HG02981 (cell line): ENCODE results near the gene TRIM54.
"Not testable (repeated sequence)": the region's sequence is repeated elsewhere in the genome, so short reads cannot be mapped to it uniquely, and the experiment has no call there.

Experiments
- ATAC-seq: cut with Tn5 transposase; IDR thresholded peaks from one replicate; pipeline ENCODE4 v1.9.1; 2021; ENCODE audit warnings: mild to moderate bottlenecking, moderate library complexity; ENCODE audit not compliant: unreplicated experiment

The TRIM54 gene

DNA sequence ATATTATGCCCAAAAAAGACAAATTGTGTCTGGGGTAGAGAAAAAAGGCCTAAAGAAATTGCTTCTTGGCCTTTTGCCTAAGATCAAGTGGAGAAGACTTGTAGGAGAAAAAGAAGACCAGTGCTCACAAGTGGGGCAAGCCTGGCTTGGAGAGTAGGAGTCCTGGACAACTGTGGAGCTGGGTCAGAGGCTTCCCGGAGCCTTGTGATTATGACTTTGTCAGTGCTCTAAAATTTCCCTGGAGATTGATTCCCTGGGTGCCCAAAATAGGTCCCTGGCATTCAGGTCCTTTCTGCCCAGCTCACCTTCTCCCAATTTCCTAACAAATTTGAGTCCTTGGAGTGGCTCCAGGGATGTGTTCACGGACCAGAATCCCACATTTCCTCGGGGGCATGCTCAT is 787 bp upstream of the TRIM54 start:
- no peak for ATAC-seq

DNA sequence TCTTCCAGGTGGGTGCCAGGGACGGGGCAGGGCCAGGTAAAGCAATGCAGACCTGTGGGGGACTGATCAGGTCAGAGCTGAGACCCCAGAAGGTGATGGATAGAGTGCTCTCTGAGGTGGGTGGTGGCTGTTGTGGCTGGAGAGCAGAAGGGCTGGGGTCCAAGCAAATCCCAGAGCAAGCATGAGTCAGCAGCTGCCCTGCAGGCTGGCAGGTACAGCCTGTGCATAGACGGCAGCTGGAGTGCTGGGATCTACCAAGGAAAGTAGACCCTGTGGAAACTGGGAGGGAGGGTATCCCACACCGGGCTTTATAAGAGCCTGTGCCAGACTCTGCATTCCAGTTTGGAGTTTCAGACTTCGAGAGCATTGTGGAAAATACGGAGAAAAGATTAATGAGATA is 663 bp downstream of the TRIM54 start:
- ATAC-seq: no peak

GRCh38 chr2:27284996-27285395 is 2.8 kb downstream of the TRIM54 start:
- no peak for ATAC-seq

- ATAC-seq: no peak
These were observed 3.3 kb downstream of the TRIM54 start for GRCh38 chr2:27285481-27285880.

DNA sequence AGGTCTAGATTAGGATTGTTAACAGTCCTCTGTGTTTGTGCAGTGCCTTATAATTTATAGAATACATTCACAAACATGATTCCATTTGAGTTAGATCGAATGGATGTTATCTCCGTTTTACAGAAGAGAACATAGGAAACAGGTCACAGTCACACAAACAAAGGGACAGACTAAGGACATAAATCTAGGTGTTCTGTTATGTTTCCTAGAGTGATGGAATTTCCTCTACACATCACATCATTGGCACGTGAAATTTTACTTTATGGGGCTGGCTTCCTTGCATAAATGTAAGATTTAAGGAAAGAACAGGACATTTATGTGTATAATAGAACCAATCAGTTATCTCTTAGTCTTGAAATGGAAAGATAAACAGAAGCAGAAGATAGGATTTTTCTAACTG is 6.4 kb downstream of the TRIM54 start:
- ATAC-seq: no peak

DNA sequence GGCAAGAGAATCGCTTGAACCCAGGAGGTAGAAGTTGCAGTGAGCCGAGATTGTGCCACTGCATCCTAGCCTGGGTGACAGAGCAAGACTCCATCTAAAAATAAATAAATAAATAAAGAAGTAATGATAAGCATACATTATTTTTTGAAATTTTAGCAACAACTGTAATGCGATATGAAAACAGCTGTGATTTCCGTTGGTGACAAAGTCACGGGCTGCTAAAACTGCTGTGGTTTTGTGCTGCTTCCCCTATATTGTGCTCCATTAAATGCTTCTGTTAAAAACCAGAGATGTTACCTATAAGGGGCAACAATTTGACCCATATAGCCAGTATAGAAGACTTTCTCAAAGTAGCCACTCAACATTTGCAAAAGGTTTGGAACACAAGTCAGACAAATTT is 8.3 kb downstream of the TRIM54 start:
- no peak for ATAC-seq

DNA sequence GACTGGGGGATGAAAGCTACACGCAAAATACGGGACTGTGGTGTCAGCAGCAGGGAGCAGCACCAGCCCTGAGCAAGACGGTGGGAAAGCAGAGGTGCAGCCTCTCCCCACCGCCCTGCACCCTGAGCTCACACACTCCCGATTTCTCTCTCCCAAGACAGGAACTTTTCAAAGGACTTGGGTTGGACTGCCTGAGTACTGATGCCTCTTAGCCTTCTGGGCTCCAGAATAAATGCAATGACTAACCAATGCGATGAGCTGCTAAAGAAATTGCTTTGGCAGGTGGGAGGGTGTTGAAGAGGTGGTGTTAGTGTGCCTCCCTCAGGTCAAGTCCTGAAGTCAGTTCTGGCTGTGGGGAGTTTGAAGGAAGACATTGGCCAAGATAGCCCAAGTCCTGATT is 9.6 kb downstream of the TRIM54 start:
- ATAC-seq: no peak

DNA sequence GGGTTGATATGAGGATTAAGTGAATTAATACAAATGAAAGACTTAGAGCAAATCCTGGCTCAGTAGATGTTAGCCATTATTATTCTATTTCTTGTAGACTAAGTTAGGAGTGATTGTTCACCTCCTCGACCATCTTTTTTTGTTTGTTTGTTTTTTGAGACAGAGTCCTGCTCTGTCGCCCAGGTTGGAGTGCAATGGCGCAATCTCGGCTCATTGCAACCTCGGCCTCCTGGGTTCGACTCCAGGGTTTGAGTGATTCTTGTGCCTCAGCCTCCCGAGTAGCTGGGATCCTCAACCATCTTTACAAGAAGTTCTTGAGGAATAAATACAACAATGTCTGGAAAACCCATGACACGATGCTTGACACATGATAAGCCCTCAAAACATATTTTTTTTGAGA is 12.7 kb downstream of the TRIM54 start:
- no peak for ATAC-seq

- no peak for ATAC-seq
These were observed 14.3 kb downstream of the TRIM54 start for GRCh38 chr2:27296481-27296880.

GRCh38 chr2:27297195-27297594 is 15.0 kb downstream of the TRIM54 start:
- no peak for ATAC-seq

- ATAC-seq: no peak
These were observed 16.3 kb downstream of the TRIM54 start for GRCh38 chr2:27298391-27299080.

- not testable (repeated sequence) for ATAC-seq
These were observed 18.4 kb downstream of the TRIM54 start for GRCh38 chr2:27300606-27301005.

- no peak for ATAC-seq
These were observed 21.1 kb downstream of the TRIM54 start for GRCh38 chr2:27303093-27304025.

DNA sequence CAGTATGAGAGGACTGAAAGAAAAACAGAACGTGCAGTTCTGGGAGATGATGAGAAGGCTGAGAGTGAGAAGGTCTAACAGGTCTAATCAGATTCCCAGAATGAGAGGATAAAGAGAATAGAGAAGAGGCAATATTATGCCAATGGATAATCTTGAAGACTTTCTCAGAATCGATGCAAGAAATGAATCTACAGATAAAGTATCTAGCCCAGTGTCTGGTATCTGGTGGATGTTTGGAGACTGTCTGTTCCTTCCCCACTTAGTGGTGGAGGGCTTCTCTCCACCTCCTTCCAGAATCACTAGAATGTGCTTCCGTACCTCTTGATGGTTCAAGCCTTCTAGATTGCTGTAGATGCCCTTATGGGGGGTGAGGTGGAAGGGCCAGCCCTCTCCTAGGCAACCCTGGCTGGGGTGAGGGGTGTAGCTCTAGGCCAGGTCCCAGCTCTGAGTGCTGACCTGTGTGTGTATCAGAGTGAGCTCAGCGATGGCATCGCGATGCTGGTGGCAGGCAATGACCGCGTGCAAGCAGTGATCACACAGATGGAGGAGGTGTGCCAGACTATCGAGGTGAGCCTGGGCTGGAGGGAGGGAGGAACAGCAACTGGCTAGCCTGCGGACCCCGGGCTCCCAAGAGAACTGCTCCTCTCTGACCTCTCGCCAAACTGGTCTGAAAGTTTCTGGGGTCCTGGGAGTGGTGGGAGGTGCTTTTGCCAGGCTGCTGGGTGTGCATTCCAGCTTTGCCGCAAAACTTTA is 22.4 kb downstream of the TRIM54 start:
- ATAC-seq: no peak

DNA sequence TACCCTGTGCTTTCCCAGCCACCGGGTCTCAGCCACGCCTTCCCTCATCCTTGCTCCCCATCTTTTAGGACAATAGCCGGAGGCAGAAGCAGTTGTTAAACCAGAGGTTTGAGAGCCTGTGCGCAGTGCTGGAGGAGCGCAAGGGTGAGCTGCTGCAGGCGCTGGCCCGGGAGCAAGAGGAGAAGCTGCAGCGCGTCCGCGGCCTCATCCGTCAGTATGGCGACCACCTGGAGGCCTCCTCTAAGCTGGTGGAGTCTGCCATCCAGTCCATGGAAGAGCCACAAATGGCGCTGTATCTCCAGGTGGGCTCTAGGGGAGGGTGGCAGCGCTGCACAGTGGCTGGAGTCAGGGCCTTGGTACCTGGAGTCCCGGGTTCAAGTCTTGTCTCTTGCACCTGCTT is 23.3 kb downstream of the TRIM54 start:
- ATAC-seq: no peak

DNA sequence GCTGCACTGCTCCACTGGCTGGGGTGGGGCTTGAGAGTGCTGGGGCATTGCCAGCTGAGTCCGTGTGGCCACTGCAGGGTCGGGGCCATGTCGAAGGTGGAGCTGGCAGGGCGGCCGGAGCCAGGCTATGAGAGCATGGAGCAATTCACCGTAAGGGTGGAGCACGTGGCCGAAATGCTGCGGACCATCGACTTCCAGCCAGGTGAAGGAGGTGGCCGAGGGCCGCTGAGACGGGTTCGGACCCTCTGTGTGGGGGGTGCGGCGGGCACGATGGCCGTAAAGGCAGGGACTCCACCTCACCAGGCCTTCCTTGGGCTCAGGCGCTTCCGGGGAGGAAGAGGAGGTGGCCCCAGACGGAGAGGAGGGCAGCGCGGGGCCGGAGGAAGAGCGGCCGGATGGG is 23.9 kb downstream of the TRIM54 start:
- no peak for ATAC-seq

DNA sequence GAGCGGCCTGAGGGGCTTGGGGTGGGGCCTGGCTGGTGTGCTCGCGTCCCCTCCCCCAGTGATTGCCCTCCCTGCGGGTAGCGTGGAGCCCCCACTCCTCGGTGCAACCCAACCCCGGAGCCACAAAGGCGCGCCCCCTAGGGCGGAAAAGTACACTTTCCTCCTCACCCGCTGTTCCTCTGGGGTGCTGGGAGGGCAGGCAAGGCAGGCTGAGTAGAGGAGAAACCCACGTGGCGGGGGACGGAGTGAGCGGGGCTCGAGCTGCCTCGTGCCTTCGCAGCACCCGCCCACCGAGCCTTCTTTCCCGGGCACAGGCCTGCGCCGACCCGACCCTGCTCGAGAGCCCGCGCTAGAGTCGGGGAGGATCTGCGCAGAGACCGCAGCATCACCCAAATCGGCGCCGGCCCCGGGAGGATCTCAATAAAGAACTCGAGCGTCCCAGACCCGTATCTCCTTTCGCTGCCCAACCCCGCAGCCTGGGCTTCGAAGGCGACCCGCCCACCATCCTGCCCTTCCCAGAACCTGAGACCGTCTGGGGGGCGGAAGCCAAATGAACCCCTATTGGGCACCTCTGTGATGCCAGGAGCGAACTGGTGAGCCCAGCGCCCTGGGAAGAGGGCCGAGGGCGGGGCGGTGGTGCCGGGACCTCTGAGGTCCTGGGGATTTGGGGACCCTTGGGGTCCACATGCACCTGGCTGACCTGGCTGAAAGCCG is 24.5 kb downstream of the TRIM54 start:
- ATAC-seq: no peak

DNA sequence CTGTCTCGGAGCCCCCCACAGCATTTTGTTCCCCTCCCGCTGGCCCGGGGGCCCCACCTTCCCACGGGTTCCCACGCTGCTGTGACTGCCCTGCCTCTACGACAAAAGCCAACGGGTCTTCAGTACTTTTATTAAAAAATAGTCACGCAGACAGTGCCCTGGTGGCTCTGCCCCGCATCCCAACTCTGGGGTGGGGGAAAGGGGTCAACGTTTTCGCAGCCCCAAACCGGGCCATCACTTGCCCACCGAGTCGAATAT is 25.0 kb downstream of the TRIM54 start:
- no peak for ATAC-seq

DNA sequence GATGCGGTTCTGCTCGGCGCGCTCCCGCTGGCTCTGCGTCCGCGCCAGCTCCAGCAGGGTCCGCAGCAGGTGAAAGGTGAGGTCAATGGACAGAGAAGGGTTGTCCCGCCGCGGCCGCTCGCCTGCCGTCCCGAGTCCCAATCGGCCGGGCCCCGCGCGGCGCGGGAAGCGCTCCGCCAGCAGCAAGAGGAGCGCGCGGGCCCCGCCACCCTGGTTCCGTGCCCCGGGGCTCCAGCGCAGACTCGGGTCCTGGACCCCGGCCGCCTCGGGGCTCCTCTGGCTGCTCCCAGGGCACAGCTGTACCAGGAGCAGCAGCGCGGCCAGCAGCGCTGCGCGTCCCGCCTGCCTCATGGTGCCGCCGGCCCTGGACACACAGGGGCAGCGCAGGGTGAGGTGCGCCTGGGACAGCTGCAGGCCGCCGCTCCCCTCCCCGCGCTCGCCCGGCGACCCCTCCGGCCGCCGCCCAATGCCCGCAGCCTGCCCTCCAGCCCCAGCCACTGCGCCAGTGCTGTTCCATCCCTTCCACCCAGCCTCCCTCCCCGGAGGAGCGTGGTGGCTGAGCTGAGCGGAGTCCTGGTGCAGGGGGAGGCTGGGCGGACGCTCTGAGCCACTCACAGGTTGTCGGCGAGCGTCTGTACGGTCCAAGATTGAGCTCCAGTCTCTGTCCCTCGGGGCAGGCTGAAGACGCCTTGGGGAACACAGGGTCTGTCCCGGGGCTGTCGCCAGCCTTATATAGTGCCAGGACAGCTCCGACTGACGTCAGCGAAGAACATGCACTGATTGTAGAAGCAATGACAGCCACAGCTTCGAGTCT is 25.5 kb downstream of the TRIM54 start:
- ATAC-seq: no peak

GRCh38 chr2:27308359-27308881 is 26.2 kb downstream of the TRIM54 start, which contains the start of gene UCN:
Gene UCN (minus strand): TSS chr2:27308445. CDS start chr2:27307895, 550 bp downstream.
- no peak for ATAC-seq
